NCI-H748 (cell line): ENCODE measurements around the gene P3R3URF.
A peak's percentile ranks its signal among the peaks of the same experiment; 100 is the strongest.

Source experiments
- DNase-seq: peaks from one replicate; lab custom pipeline; 2025; ENCODE audit not compliant: unreplicated experiment; lab: John Stamatoyannopoulos, UW

The P3R3URF gene

GRCh38 chr1:46174448-46175231 lies 1.6 kb downstream of the P3R3URF start, which contains the start of gene TSPAN1:
TSS of gene TSPAN1 (plus strand) at chr1:46175087. CDS start at chr1:46181108, 6,021 bp downstream.
- no peak for DNase-seq

- DNase-seq, result no peak
These were observed 2.9 kb downstream of the P3R3URF start for GRCh38 chr1:46173361-46173856.

DNA sequence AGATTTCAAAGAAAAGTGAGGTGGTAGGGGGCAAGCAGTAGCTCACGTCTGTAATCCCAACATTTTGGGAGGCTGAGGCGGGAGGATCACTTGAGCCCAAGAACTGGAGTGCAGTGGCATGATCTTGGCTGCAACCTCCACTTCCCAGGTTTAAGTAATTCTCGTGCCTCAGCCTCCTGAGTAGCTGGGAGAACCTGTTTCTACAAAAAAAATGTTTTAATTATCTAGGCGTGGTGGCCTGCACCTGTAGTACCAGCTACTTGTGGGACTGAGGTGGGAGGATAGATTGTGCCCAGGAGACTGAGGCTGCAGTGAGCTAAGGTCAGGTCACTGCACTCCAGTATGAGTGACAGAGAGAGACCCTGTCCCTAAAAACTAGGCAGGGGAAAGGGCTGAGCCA lies 4.0 kb downstream of the P3R3URF start:
- DNase-seq, result no peak

DNA sequence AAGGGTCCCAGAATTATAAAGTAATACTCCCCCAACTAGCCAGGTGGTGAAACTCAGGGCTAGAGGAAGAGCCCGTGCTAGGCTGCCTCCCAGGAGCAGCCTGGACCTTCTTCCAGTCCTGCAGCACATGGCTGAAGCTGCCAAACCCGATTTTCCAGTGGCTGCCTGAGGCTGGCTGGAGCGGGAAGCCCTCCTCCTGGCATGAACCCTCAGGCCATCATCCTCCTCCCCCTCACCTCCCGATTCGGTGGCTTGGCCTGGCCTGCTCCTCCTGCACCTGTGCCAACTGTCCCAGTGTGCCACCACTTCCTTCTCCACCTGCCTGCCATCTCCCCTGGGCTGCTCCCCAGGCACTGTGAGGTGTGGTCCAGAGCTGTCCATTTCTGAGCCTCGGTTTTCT lies 4.4 kb downstream of the P3R3URF start:
- DNase-seq, result peak; percentile 51

DNA sequence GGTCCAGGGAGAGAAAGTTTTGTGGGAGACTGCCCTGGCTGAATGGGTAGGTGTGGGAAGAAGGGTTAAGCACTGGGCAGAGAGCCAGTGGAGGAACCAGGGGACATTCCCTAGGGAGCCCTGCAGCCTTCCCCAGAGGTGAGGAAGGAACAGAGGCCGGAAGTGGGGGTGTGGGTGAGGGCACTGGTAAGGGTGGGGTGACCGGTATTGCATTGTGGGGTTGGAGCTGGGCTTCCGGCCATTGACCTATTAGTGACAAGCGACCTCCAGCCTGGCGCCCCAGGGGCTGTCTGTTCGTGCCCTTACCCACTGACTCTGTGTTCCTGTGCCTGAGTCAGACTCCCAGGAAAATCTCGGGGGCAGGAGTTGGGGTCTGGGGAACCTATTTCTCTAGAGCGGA lies 4.9 kb downstream of the P3R3URF start:
- no peak for DNase-seq

DNA sequence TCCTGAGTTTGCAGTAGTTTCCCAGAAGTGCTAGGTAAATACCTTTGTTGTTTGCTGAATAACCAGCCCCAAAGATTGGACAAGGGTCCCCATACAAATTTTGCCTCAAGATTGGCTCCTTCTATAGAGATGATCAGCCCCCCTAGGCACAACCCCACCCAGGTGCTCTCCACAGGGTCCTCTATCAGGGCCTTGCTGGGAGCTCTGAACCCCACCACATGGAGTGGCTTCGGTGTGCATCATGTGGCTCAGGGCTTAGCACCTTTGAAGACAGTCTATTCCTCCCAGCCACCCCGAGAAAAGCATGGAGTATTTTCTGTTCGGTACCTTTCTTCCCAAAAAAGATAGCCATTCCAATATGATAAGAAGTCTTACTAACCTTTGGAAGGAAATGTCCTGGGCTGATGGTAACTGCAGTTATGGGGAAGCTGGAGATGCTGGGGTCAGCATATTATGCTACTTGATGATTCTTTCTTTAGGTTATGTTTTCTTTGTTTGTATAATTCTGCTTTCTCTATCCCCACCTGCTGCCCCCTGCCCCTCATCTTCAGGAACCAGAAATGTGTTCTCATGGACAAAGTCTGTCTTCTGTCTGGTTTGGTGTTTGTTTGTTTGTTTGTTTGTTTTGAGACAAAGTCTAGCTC lies 6.4 kb downstream of the P3R3URF start:
- DNase-seq, result no peak

DNA sequence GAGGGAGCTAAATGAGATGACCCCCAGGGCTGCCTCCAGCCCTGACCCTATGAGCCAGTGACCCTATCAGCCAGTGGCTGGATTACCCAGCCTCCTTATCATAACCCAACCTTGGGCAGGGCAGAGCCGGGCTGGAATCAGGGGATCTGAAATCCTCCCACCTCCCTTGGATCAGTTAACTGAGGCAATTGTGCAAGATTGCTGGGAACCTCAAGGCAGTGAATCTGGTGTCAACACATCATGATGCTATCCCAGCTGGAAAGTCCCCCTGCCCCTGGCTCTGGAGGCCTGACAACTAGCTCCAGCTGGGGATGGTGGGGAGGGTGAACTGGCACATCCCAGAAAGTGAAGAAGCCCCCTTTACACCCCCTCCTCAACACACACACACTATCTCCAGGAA lies 7.8 kb downstream of the P3R3URF start:
- no peak for DNase-seq

GRCh38 chr1:46166521-46167462 lies 9.5 kb downstream of the P3R3URF start:
- peak; percentile 31 for DNase-seq

DNA sequence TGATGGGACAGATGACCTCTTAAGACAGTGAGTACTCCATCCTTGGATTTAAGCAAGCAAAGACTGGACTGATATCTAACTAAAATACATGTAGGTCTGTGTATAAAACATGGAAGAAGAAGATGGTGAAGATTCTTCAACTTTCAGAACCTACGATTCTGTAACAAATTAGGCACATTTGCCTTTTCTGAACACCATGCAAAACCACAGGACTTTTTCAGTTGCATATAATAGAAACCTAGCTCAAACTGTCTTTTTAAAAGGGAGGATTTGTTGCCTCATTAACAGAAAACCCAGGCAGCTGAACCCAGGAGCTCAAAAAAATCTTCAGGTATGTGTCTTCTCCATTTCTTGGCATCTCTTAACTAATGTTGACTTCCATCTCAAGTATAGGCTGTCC lies 16.1 kb downstream of the P3R3URF start:
- no peak for DNase-seq

DNA sequence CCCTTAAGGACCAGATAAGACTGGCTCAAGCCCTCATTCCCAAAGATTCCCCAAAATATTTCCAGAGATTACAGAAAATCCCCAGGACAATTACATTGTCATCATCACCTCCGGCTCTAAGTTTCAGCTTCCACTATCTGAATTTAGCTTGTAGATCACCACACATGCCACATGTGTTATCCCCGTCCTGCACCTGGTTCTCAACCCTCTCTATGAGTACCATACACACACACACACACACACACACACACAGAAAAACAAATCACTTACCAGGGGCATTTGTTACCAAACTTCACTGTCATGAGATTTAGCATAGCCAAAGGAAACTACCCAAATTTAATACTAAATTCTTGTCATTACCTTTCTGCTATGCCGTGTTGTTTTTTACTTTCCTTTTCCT lies 16.8 kb downstream of the P3R3URF start:
- no peak for DNase-seq

- no peak for DNase-seq
These were observed 17.7 kb downstream of the P3R3URF start for GRCh38 chr1:46158312-46159281.

DNA sequence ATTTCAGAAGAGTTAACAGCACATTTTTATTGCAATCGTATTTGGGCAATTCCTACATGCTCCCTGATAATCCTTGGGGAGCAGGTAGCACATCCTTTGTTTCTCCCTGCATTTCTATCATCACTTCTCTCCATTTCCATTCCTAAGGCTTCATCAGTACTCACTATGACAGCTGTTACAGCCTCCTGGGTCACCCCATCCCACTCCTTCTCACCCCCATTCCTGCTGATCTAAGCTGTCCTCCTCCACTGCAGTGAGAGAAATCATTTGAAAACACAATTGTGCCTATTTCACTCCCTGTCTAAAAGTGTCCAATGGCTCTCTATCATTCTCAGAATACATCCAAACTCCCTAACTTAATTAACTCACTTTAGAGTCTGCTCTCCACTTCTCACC lies 18.4 kb downstream of the P3R3URF start:
- DNase-seq, result no peak

DNA sequence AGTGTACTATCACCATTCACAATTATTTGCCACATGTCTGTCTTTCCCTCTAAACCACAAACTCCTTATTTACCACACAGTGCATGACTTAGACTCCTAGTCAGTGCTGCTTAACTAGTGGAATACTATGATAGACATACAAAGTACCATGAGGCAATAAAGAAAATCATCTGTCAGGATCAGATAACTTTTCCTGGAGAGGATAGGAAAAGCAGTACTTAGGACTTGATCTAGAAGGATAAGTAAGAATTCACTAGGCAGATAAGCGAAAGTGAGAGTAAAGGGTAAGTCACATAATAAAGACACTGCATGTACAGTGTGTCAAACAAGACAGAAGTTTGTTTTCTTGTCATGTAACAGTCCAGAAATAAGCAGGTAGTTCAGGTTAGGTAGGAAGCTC lies 22.6 kb downstream of the P3R3URF start:
- DNase-seq, result no peak

DNA sequence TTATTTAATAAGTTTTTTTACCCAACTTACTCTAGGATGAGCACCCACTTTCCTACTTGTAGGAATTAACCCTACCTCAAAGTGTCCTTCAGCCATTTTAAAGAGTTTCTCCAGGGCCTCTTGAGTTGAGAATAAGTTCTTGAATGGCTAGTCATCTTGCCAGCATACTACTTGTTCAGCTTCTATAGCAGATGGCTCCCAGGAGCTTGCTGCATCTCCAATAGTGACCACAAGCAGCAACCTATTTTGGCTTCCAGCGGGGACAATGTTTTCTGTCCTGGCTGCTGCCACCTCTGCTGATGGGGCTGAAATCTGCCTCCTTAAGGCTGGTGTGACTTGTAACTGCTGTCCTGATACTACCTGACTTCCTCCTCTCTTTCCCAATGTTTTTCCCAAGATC lies 23.1 kb downstream of the P3R3URF start:
- no peak for DNase-seq

- no peak for DNase-seq
These were observed 24.3 kb downstream of the P3R3URF start for GRCh38 chr1:46152016-46152415.

GRCh38 chr1:46150085-46150484 lies 26.2 kb downstream of the P3R3URF start:
- DNase-seq, result no peak

- no peak for DNase-seq
These were observed 28.0 kb downstream of the P3R3URF start for GRCh38 chr1:46148318-46148717.

DNA sequence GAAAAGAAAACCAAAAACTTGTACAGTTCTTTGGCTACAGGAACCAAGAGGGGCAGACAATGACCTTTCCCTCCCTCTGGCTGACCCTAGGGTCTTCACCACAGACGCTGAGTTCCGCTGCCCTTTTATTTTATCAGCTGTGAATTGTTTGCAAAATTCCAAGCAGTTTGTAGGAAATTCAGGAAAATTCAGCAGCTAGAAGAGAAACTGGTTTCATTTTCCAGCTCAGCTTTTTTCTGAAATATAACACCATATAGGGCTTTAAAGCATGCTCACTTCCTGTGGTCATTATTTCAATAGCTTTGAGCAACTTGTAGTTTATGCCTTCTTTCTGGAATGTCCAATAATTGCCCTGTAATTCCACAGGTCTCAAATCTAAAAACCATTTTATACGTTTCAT lies 38.4 kb downstream of the P3R3URF start:
- no peak for DNase-seq

GRCh38 chr1:46136711-46137110 lies 39.6 kb downstream of the P3R3URF start:
- DNase-seq, result peak; percentile 11

- peak; percentile 41 for DNase-seq
These were observed 41.5 kb downstream of the P3R3URF start for GRCh38 chr1:46134660-46135331.
